HG03095 (cell line): Measurements from ENCODE around the gene PPIL1.
A peak's percentile ranks its signal among the peaks of the same experiment; 100 is the strongest.
"Not testable (repeated sequence)": the region's sequence is repeated elsewhere in the genome, so short reads cannot be mapped to it uniquely, and the experiment has no call there.

ENCODE experiments used
- ATAC-seq: cut with Tn5 transposase; IDR thresholded peaks from one replicate; pipeline ENCODE4 v1.9.1; 2021; ENCODE audit warnings: moderate library complexity; ENCODE audit not compliant: unreplicated experiment

Gene PPIL1

DNA sequence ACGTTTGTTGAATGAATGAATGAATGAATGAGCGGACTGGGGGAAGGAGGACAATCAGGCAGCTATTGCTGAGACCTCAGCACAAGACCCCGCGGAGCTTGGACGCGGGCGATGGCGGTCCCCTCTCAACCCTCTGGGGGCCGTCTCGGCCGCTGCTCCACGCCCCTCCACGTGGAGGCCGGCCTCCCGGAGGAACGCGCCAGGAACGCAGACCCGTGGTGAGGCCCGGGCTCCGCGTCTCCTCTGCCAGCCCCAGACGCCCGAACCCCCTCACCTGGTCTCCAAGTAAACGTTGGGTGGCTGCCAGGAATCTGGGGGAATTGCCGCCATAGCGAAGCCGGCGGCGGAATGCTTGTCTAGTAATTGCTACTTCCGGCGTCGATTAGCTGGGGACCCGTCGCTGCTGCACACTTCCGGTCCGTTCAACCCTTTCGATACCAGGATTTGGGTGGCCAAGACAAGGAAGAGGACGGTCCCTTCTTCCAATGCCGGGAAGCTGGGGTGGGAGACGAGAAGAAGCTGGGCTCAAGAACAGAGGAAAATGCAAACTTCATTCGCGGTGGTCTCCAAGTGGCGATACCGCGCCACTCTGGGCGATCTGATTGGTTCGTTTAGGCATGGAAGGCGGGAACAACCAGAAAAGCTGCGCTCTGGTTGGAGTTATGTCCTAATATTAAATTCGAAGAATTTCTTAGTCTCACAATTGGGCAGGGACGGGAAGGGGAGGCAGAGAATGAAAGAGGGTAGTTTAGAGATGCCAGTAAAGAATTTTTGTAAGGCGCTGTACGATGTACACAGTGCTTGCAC lies at the start of gene PPIL1:
Gene PPIL1, minus strand, starts transcription at position 361 of the 807 bp plus-strand sequence. Its CDS starts 31 bp downstream, at position 330.
- ATAC-seq: peak; percentile 82

DNA sequence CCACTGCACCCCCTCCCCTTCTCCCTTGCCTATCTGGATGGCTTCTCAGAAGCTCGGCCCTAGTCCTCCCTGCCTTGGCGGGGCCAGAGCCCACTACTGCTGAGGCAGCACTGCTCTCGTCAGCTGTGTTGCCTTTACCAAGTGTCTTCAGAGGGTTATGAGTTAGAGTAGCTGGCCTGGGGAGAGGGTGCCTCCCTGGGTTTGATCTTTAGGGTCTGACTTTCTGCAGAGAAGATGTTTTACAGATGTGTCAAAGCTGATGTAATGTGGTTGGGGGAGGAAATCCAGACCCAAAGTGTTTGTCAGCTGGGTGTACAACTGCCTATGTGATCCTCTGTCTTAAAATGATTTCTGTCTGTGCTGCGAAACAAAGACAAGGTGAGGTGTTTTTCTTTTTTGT lies 49.5 kb upstream of the PPIL1 start:
- ATAC-seq: no peak

DNA sequence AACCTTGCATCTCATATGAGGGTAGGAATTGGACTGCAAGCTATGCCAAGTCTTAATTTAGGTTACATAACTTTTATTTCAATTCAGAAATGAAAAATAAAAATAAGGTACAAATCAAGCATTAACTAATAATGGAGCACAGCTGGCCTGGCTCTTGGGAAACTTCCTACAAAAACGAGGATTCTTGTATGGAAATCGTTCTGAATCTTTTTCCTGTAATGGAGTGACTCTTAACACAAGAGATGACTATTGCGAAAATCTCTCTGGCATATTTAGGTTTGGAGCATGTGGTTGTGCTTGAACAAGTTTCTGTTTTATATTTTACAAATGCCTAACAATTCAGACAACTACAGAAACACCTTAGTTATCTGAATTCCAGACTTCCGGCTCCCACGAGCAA lies 45.9 kb upstream of the PPIL1 start:
- ATAC-seq: no peak

DNA sequence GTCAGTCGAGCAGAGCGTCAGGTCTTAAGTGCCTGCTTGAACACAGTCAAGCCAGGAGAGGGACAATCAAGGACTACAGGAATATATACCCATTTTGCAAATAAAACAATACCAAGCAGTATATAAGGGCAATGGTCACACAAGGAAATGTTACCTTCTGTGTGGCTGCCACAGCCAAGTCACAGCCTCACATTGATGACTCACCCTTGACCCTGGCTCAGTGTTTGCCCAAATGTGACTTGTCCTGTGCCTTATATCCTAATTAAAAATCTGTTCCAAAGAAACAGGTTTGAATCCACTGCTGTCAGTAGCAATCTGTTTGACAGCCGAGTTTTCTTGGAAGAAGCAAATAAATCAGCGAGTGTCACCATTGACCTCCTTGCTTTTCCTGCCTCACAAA lies 45.4 kb upstream of the PPIL1 start:
- no peak for ATAC-seq

DNA sequence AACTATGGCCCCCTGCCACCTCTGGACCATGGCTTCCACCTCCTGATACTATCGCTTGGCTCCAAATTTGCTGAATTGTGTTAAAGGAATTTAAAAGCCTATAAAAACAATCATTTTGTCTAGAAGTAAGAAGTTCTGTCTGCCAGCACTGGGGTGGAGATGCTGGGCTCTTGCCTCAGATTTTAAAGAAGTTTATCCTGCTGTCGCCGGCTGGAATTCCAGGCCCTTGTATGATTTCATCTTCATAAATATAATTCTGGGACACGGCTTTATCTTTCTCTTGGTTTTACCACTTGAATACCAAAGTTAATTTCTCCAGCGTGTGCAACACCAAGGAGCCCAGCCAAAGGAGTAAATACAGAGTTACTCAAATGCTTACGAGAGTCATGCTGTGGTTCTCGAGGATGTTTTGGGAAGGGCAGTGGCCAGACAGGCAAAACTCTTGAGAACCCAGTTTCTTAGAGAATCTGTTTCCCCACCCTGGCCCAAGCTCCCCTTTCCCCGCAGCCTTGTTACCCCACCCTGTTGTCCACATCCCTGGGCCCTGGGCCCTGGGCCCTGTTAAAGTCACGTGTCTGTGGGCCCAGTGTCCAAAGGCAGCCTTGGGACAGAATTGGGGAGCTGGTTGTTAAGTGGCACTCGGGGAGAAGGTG lies 43.1 kb upstream of the PPIL1 start:
- ATAC-seq: no peak

DNA sequence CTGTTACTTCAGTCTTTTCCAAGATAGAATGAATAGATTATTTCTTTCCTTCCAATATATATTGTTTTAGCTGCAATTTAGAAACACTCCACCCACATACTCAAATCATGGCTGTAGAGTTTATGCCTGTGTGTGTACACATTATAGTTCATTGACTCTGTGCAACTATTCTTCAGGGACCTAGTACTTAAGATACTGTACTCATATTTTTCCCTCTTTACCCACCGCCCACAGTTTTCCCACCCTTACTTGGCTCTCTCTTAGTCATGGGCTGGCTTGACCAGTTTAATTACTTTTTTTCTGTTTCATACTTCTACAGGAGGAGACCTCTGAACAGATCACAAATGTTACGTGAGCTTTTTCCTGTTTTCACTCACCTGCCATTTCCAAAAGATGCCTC lies 41.5 kb upstream of the PPIL1 start:
- ATAC-seq: no peak

DNA sequence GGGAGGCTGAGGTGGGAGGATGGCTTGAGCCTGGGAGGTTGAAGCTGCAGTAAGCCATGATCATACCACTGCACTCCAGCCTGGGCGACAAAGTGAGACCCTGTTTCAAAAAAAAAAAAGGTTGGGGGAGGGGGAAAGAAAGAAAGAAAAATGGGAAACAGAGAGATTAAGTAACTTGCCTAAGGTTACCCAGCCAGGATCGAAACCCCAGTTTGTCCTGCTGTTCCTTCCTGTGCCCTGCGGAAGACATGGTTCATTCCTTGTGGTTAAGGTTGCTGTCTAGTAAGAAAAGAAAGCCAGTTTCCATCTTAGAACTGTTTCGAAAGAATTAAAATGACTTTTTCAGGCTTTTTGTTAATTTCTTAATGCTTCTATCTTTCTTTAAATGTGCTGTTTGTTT lies 41.0 kb upstream of the PPIL1 start:
- no peak for ATAC-seq

DNA sequence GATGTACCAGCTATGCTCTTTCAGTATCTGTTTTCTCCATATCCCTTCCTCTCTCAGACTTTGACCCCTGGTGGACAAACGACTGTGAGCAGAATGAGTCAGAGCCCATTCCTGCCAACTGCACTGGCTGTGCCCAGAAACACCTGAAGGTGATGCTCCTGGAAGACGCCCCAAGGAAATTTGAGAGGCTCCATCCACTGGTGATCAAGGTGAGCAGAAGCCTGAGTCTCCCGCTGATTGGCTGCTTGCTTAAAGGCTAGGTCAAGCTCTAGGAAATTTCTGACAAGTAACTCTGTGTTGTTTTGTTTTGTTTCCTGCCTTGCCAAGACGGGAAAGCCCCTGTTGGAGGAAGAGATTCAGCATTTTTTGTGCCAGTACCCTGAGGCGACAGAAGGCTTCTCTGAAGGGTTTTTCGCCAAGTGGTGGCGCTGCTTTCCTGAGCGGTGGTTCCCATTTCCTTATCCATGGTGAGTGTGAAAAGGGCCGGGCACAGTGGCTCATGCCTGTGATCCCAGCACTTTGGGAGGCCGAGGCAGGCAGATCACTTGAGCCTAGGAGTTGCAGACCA lies 39.7 kb upstream of the PPIL1 start:
- ATAC-seq: no peak

DNA sequence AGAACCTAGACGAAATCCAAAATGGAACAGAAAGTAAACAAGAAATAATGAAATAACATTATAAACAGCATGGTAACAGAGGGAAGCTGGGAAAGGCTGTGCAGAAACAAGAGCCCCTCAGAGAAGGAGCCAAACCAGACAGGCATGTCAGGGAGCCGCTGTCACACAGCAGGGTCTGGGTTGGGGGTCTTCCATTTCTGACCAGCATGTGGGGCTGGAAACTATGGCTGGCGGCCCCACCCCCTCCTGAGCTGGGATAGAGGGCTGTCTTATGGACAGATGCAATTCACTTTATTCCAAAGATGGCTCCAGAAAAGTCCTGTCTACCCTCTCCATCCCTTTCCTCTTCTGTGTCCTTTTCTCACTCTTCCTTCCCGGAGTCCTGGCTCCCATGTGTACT lies 38.5 kb upstream of the PPIL1 start:
- ATAC-seq: no peak

DNA sequence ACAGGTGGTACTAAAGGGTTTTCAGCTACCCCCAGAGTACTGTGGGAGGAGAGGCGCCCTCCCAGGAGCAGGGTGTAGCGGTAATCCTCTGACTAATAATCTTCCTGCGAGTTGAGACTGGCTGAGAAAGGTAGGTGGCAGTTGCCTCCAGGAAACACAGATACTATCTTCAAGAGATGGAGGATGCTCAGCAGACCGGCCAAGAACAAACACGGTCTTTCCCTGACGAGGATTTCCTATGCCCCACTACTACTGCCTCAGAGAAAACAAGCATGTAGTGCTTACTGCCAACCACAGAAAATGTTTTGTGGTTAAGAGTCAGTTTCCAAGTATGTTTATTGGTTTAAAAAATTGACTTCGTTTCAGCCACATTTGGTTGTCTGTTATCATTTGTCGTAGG lies 38.0 kb upstream of the PPIL1 start:
- peak; percentile 85 for ATAC-seq

DNA sequence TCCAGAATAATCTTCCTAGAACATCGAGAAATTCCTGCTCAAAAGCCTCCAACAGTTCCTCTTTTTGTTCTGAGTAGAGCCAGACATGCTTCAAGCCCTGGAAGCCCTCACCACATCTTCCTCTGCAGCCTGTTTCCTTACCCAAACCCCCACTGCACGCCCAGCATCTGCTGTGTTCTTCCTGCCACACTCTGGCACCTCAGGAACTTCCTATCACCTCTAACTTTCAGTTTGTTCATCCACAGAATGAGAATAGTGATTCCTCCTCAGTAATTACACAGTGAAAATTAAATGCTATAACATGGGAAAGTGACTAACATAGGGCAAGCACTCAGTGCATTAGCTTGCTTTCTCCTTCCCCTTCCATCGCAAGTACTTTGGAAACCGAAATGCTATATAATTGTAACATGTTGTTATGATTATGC lies 37.4 kb upstream of the PPIL1 start:
- no peak for ATAC-seq

DNA sequence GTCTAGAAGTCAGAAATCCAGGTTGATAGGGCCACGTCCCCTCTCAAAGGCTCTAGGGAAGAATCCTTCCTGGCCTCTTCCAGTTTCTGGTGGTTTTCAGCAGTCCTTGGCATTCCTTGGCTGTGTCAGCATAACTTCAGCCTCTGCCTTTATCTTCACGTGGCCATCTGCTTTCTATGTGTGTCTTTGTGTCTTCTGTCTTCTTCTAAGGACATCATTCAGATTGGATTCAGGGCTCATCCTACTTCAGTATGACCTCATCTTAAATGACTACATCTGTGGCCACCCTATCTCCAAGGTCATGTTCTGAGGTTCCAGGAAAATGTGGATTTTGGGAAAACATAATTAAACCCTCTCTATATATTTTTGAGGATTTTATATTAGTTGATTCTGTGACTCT lies 34.1 kb upstream of the PPIL1 start:
- ATAC-seq: no peak

DNA sequence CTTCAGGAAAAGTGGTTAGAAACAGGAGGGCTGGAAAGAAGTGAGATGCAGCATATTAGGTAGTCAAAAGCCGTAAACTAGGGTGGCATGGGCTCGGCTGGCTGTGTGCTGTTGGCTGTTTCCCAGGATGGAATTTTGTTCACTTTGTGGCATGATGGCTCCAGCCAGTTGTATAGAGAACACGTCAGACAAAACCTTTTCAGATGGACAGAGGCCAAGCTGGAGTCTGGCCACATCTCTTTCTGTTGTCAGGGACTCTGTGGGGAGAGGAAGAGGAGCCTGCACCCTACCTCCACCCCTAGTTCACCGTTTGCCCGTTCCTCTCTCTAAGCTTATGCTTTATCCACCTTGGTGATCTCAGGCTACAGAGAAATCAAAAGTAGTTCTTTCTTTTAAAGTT lies 33.2 kb upstream of the PPIL1 start:
- ATAC-seq: no peak

DNA sequence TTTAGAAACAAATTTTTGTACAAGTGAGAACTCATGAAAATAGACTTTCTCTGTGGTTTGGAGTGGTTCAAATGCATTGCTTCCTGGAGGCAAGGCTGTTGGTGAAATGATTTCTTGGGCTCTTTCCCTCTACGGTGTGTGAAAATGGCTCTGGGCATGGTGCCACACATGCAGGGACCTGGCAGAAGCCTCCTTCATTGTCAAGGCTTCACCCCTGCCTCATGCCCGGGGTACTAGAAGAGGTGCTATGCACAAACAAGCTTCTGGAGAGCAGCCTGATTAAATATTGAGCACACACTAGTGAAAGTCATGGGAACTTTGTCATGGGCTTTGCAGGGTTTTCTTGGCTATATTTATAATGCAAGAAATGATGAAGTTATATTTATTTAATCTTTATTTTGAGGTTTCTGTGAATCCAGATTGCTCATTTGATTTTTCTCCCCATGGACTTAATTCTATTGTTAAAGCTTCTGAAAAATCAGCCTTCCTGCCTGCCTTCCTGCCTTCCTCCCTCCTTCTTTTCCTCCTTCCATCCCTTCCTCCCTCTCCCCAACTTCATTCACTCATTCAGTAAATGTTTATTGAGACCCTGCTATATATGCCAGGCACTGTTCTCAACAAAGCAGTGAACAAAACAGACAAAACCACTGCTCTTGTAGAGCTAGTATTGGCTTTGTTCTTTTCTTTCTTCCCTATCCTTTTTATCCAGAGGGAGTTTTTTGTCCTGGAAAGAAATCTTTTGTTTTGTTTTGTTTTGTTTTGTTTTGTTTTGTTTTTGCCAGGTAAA lies 32.1 kb upstream of the PPIL1 start:
- ATAC-seq: no peak

DNA sequence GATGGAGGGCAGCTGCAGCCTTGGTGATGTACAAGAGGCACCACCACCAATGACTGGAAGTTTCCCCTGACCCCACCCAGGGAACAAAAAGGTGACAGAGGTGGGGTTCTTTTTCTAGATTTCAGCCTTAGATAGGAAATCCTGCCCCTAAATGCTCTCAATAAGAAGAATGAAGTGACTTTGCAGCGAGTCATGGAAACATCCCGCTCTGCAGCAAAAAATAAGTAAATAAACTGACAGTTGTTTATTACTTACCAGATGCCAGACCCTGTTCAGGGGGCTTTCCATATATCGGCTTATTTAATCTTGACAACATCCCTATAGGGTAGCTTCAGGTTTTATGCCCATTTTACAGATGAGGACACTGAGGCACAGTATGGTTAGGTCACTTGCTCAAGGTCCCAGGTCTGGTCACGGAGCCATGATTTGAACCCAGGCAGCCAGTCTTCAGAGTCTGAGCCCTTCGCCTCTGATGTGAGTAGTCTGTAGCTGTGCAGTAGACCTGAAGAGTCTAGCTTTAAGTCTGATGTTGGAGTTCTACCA lies 30.3 kb upstream of the PPIL1 start:
- no peak for ATAC-seq

DNA sequence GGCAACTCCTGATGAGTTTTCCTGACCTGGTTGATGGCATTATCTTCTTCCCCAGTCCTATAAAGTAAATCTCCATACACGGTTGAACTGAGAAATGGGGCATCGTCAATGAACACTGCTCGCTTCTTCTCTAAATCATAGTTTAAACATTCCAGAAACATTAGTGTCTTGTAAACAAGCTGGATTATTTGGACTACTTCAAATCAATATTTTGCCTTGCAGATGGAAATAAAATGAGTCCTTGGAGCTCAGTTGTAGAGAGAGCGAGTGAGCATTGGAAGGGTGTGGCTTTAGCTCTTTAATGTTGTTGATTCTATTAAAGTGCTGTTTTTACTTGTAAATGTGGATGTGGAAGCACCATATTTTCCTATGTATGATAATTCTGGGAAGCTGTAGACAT lies 29.5 kb upstream of the PPIL1 start:
- ATAC-seq: no peak

DNA sequence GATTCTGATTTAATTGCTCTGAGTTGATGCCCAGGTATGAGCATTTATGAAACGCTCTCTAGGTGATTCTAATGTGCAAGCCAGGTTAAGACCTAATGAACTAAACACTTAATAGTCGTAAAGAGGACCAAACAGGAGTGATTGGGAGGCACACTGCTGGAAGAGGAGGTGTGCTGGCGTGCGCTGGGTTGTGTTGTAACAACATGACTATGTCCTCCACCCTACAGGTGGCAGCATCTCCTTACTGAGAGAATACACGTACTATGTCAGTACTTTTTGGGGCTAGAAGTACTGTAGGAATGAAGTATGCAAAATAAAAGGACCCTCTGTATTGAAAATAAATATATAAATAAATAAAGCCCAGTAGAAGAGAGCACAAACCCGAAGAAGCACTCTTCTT lies 23.0 kb upstream of the PPIL1 start:
- no peak for ATAC-seq

DNA sequence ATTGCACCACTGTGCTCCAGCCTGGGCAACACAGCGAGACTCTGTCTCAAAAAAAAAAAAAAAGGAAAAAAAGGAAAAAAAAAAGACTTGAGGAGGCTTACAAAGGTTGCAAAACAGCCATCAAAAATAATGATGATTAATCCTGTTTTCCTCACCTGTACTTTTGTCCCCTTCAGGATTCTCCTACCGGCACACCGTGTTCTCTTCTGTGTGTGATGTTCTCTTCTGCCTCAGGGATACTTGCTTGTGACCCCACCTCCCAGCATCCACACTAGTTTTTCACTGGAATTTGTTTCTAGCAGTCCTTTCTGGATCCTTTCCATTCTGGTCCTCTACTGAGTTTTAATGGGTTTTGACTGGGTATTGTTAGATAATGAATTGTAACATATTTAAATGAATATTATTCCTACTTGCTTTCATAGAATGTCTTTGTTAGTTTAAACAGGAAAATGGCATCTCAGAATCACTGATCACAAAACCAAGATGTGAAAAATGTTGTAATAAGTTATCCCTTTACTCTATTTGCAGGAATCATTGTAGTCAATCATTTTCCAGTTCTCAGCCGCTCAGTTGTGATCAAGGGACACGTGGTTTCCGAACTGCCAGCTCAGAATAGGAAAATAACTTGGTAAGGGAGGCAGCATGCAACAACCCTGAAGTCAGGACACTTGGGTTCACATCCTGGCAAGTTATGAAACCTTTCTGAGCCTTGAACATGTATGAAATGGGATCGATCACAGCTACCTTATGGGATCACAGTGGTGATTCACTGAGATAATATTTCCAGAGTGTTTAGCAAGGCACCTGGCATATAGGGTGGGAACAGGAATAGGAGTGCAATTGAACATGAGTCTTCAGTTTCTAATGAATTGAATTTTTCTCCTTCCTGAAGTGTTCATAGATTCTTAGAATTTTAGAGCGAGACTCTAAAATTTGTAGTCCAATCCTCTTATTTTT lies 19.7 kb upstream of the PPIL1 start:
- ATAC-seq: no peak

DNA sequence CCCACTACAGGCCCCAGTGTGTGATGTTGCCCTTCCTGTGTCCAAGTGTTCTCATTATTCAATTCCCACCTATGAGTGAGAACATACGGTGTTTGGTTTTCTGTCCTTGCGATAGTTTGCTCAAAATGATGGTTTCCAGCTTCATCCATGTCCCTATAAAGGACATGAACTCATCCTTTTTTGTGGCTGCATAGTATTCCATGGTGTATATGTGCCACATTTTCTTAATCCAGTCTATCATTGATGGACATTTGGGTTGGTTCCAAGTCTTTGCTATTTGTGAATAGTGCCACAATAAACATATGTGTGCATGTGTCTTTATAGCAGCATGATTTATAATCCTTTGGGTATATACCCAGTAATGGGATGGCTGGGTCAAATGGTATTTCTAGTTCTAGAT lies 16.6 kb upstream of the PPIL1 start:
- ATAC-seq: not testable (repeated sequence)

DNA sequence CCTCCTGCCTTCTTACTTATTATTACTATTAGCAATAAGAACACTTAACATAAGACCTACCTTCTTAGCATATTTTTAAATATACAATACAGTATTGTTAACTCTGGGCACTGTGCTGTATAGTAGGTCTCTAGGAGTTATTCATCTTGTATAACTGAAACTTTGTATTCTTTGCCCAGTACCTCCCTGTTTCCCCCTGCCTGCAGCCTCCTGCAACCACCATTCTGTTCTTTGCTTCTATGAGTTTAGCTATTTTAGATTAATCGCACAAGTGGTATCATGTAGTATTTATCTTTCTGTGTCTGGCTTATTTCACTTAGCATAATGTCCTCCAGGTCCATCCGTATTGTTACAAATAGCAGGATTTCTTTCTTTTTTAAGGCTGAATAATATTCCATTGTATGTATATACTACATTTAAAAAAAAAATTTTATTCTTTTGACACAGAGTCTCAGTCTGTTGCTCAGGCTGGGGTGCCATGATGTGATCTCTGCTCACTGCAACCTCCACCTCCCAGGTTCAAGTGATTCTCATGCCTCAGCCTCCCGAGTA lies 15.6 kb upstream of the PPIL1 start:
- no peak for ATAC-seq
